Spleen (tissue), 11 donors: Measurements from ENCODE around the gene CCDC63. TPM values are rescaled to one million over a fixed set of nuclear protein-coding genes. Genes with fewer than 3 reads are reported as not detected.

Experiments used
- DNase-seq: peaks from one replicate; pipeline ENCODE4 v3.0.0-alpha.2; 2020
- H3K27ac ChIP-seq, 8 donors: fragments of 200-600 bp; sonication (generic) in 7 of 8; 1 replicate in 4 of 8; 2 replicates in 4 of 8; pipeline versions ENCODE4 v1.5.0 to v1.8.0; 2016 to 2021; ENCODE audit warnings: inconsistent platforms in 4 of 8, mild to moderate bottlenecking in 4 of 8, moderate library complexity in 1 of 8
- H3K27me3 ChIP-seq, 7 donors: fragments of 200-600 bp; sonication (generic) in 6 of 7; replicated peaks in 1 of 7; 1 replicate in 4 of 7; 2 replicates in 3 of 7; pipeline versions ENCODE4 v1.5.0 to v1.8.0; 2016 to 2021; ENCODE audit warnings: inconsistent platforms in 3 of 7, mild to moderate bottlenecking in 1 of 7
- H3K36me3 ChIP-seq, 6 donors: fragments of 200-600 bp; sonication (generic) in 5 of 6; 1 replicate in 4 of 6; 2 replicates in 2 of 6; pipeline versions ENCODE4 v1.5.0 to v1.8.0; 2016 to 2021; ENCODE audit warnings: inconsistent platforms in 2 of 6
- H3K4me1 ChIP-seq, 6 donors: fragments of 200-600 bp; sonication (generic) in 5 of 6; 1 replicate in 3 of 6; 2 replicates in 3 of 6; pipeline versions ENCODE4 v1.5.0 to v1.8.0; 2016 to 2021; ENCODE audit warnings: inconsistent platforms in 3 of 6
- H3K4me3 ChIP-seq, 8 donors: fragments of 200-600 bp; sonication (generic) in 7 of 8; 1 replicate in 4 of 8; 2 replicates in 4 of 8; pipeline versions ENCODE4 v1.5.0 to v1.8.0; 2016 to 2021; ENCODE audit warnings: inconsistent platforms in 4 of 8, mild to moderate bottlenecking in 4 of 8, moderate library complexity in 2 of 8
- H3K9me3 ChIP-seq, 8 donors: fragments of 200-600 bp; sonication (generic) in 7 of 8; 1 replicate in 4 of 8; 2 replicates in 4 of 8; pipeline versions ENCODE4 v1.5.0 to v1.8.0; 2016 to 2021; ENCODE audit warnings: inconsistent platforms in 4 of 8
- POLR2A ChIP-seq, 3 donors: fragments of 450-650 bp; IDR thresholded peaks; one replicate each; pipeline ENCODE4 v1.5.1; 2017; ENCODE audit warnings: antibody characterized with exemption in 3 of 3, mild to moderate bottlenecking in 1 of 3
- POLR2AphosphoS5 ChIP-seq, 3 donors: sonication (generic); formaldehyde crosslinking; IDR thresholded peaks; one replicate each; pipeline ENCODE4 v1.5.1; 2017; ENCODE audit warnings: antibody characterized with exemption in 3 of 3
- WGBS, 5 donors: extraction: QIAGEN DNeasy Blood & Tissue Kit in 3 of 5; methylation state at CpG; one replicate each; pipeline versions ENCODE4 v1.1.5 to v1.1.7; 2013 to 2018; 5-methylcytosine and 5-hydroxymethylcytosine counted together
- intact Hi-C: fragments of 100-400 bp; cut with DNase I; formaldehyde crosslinking; loops from one replicate; pipeline ENCODE4 v1.15.0; 2023; ENCODE audit warnings: low total_unique reads
- polyA plus RNA-seq, 3 donors: library from polyadenylated mRNA; stranded (reverse); fragments of 200-250 nt; gene quantifications; one replicate each; pipeline ENCODE4 v1.2.1, GENCODE V29; 2013
- total RNA-seq, 7 donors: library from RNA; depleted of rRNA in 3 of 7; stranded (reverse); fragments of >200 nt in 3 of 7; fragmentation: NEBNext Ultra II Directional in 4 of 7; extraction: Animal tissue kit (Norgen Biotek cat#: 25700) in 4 of 7; gene quantifications; one replicate each; pipeline versions ENCODE4 v1.1.0 to v1.2.1, GENCODE V29; 2016 to 2021
- TF ChIP-seq, protein P1 (sequence below), 11 experiments: fragments of 200-600 bp in 7 of 11; fragments of 450-650 bp in 4 of 11; sonication (generic) in 4 of 11; IDR thresholded peaks in 8 of 11; conservative IDR thresholded peaks in 3 of 11; 1 replicate in 7 of 11; 2 replicates in 4 of 11; pipeline versions ENCODE4 v1.4.0 to v1.8.0; 2016 to 2021; ENCODE audit warnings: antibody characterized with exemption in 11 of 11, inconsistent platforms in 4 of 11, mild to moderate bottlenecking in 1 of 11
- donor health status: healthy with polysubstance abuse.
- donor health status: DM: no; HTN: no; CAD: no; lungs with moderate emphysema.
- donor health status: DM: no; HTN: no; CAD: no.
- donor health status: Bipolar disorder and iron deficiency.
- donor health status: healthy.
- donor health status: DM: no; HTN: no; CAD: no.
- donor health status: DM: yes; HTN: yes; CAD: no.

CCDC63 gene
- total and polyA plus RNA-seq, 10 donors: not detected

DNA sequence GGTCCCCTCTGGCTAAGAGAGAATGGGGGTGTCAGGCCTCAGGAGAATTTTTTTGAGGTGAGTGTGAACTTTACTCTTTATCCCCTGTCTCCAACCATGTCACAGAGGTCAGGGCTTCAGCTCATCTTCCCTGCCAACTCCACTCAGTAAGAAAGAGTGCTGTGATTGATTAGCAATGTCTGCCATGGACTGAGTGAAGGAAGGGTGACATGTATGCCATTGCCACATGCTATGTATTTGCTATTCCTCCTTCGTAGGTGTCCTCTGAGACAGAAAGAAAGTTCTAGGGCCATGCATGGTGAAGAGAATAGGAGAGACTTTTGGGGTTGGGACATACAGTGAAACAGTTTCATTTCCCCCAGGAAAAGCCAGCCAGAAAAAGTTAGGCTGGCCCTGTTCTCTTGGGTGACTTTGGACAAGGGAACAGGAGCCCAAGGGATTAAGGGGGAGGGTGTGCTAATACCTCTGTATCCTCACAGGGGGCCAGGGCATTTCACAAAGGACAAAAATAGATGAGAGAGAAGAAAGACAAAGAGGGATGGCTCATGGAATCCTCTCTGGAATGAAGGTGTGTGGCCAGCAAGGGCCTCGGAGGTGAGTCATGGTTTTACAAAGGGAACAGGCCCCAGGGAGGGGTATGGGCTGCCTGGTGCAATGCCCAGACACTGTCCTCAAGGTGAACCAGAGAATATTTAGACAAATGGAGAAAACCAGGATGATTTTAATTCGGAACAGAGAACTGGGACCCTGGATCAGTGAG lies 87.5 kb downstream of the CCDC63 start:
- Histone ChIP-seq H3K27ac (no peak overlapping the region), H3K4me1 (peaks cover 0 to 9% (median 8%) of the 10 kb centered on the region in 6 donors), H3K4me3 (no peak overlapping the region), H3K9me3 (no peaks in the 10 kb centered on the region), H3K36me3 (no peaks in the 10 kb centered on the region), H3K27me3 (peaks cover 0 to 59% (median 12%) of the 10 kb centered on the region in 7 donors)
- 66 to 84% (median 74%) methylated on average over 3 of the region's 3 CpGs for whole genome bisulfite sequencing, 5 donors
- TF ChIP-seq POLR2A (IDR thresholded peaks at IDR 0.05) (no peak), POLR2AphosphoS5 (IDR thresholded peaks at IDR 0.05) (no peak)
- TF ChIP-seq, protein P1, sequence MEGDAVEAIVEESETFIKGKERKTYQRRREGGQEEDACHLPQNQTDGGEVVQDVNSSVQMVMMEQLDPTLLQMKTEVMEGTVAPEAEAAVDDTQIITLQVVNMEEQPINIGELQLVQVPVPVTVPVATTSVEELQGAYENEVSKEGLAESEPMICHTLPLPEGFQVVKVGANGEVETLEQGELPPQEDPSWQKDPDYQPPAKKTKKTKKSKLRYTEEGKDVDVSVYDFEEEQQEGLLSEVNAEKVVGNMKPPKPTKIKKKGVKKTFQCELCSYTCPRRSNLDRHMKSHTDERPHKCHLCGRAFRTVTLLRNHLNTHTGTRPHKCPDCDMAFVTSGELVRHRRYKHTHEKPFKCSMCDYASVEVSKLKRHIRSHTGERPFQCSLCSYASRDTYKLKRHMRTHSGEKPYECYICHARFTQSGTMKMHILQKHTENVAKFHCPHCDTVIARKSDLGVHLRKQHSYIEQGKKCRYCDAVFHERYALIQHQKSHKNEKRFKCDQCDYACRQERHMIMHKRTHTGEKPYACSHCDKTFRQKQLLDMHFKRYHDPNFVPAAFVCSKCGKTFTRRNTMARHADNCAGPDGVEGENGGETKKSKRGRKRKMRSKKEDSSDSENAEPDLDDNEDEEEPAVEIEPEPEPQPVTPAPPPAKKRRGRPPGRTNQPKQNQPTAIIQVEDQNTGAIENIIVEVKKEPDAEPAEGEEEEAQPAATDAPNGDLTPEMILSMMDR (IDR thresholded peaks at IDR 0.05 in 8 of 11, conservative IDR thresholded peaks at IDR 0.05 in 3 of 11): no peak
- no peak for DNase-seq
- intact Hi-C loops: no loop called here

DNA sequence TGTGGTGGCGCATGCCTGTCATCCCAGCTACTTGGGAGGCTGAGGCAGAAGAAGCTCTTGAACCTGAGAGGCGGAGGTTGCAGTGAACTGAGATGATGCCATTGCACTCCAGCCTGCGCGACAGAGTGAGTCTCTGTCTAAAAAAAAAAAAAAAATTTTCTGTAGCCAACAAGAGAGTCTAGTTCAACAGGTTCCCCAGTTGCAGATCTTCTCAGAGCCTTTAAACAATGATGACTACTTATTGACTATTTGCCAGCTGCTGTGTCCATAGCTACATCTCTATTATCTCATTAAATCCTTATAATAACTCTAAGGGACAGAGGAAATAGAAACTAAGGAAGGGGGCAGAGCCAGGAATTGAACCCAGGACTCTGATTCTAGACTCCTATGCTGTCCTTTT lies 88.8 kb downstream of the CCDC63 start:
- DNase-seq: no peak
- intact Hi-C loops: loop anchor here (5.0 kb wide), 1 partner anchor 377 kb away; no protein-coding TSS in a partner anchor
- Histone ChIP-seq H3K27ac (no peak overlapping the region), H3K36me3 (no peaks in the 10 kb centered on the region), H3K9me3 (no peaks in the 10 kb centered on the region), H3K27me3 (peaks cover 0 to 65% (median 12%) of the 10 kb centered on the region in 7 donors), H3K4me3 (no peak overlapping the region), H3K4me1 (peaks cover 0 to 9% (median 8%) of the 10 kb centered on the region in 6 donors)
- TF ChIP-seq POLR2A (IDR thresholded peaks at IDR 0.05) (no peak), POLR2AphosphoS5 (IDR thresholded peaks at IDR 0.05) (no peak)
- TF ChIP-seq, protein P1 (IDR thresholded peaks at IDR 0.05 in 8 of 11, conservative IDR thresholded peaks at IDR 0.05 in 3 of 11): no peak
- WGBS, 5 donors: 92 to 100% (median 98%) methylated on average over 4 of the region's 4 CpGs

DNA sequence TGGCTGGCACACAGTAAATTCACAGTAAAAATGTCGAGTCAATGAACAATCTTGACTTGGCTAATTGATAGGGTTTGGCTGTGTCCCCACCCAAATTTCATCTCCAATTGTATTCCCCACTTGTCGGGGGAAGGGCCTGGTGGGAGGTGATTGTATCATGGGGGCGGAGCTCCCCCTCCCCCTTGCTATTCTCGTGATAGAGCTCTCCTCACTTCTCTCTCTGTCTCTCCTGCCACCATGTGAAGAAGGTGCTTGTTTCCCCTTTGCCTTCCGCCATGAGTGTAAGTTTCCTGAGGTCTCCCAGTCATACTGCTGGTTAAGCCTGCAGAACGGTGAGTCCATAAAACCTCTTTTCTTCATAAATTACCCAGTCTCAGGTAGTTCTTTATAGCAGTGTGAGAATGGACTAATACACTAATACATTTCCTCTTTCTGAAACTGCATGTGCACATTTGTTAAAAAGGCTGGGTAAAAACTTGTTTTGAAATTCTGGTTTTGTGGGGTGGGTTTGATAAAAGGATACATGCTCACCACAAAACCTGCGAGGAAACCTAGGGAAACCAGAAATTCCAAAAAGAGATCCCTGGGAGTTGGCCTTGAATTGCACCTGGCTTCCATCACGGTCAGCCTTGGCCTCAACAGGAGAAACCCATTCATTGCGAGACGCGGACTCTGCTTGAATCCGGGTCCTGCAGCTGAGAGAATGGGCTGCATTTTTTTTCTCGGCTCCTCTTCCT lies 89.7 kb downstream of the CCDC63 start:
- TF ChIP-seq, protein P1 (IDR thresholded peaks at IDR 0.05 in 8 of 11, conservative IDR thresholded peaks at IDR 0.05 in 3 of 11): no peak
- no peak for TF ChIP-seq POLR2A (IDR thresholded peaks at IDR 0.05)
- no peak for TF ChIP-seq POLR2AphosphoS5 (IDR thresholded peaks at IDR 0.05)
- peak overlapping the region in 1 of 8 donors; percentile 16 for H3K4me3 ChIP-seq
- H3K9me3 ChIP-seq: no peaks in the 10 kb centered on the region
- no peak overlapping the region for H3K27ac ChIP-seq
- DNase-seq: peak; percentile 35
- intact Hi-C loops: loop anchor here (5.0 kb wide), 1 partner anchor 376 kb away; no protein-coding TSS in a partner anchor
- H3K36me3 ChIP-seq: no peaks in the 10 kb centered on the region
- 27 to 45% (median 36%) methylated on average over 13 of the region's 13 CpGs for WGBS, 5 donors
- H3K27me3 ChIP-seq: peaks cover 0 to 63% (median 12%) of the 10 kb centered on the region in 7 donors
- H3K4me1 ChIP-seq: peaks cover 0 to 9% (median 8%) of the 10 kb centered on the region in 6 donors
